Liver (tissue), 9 donors: ENCODE measurements around the gene MARCHF2. TPM values are rescaled to one million over a fixed set of nuclear protein-coding genes. Genes with fewer than 3 reads are reported as not detected.

Source experiments
- DNase-seq: peaks from one replicate; pipeline ENCODE4 v3.0.0-alpha.2; 2017; ENCODE audit warnings: low spot score
- H3K27ac ChIP-seq, 2 donors: one replicate each; pipeline ENCODE4 v1.7.0; 2013; ENCODE audit warnings: inconsistent platforms in 2 of 2, low read length in 2 of 2, control low read depth in 1 of 2, low read depth in 1 of 2, mild to moderate bottlenecking in 1 of 2
- H3K27me3 ChIP-seq, 4 donors: one replicate each; pipeline versions ENCODE4 v1.6.1 to v1.7.0; 2013; ENCODE audit warnings: low read length in 3 of 4, inconsistent platforms in 1 of 4, mild to moderate bottlenecking in 1 of 4, moderate library complexity in 1 of 4; ENCODE audit not compliant: control insufficient read depth in 4 of 4, insufficient read depth in 4 of 4
- H3K36me3 ChIP-seq, 4 donors: one replicate each; pipeline versions ENCODE4 v1.6.1 to v1.7.0; 2013; ENCODE audit warnings: low read length in 3 of 4, mild to moderate bottlenecking in 3 of 4, low read depth in 1 of 4, moderate library complexity in 1 of 4; ENCODE audit not compliant: control insufficient read depth in 4 of 4, insufficient read depth in 3 of 4
- H3K4me1 ChIP-seq, 4 donors: one replicate each; pipeline versions ENCODE4 v1.6.1 to v1.7.0; 2013; ENCODE audit warnings: low read length in 3 of 4, mild to moderate bottlenecking in 3 of 4, moderate library complexity in 1 of 4; ENCODE audit not compliant: control insufficient read depth in 4 of 4, insufficient read depth in 4 of 4
- H3K4me3 ChIP-seq, 3 donors: one replicate each; pipeline versions ENCODE4 v1.6.1 to v1.7.0; 2013; ENCODE audit warnings: low read length in 3 of 3, control low read depth in 1 of 3, low read depth in 1 of 3, mild to moderate bottlenecking in 1 of 3
- H3K9ac ChIP-seq, 2 donors: one replicate each; pipeline ENCODE4 v1.7.0; 2013; ENCODE audit warnings: low read length in 2 of 2, mild to moderate bottlenecking in 2 of 2, moderate library complexity in 2 of 2, control low read depth in 1 of 2, low read depth in 1 of 2
- H3K9me3 ChIP-seq, 4 donors: one replicate each; pipeline versions ENCODE4 v1.6.1 to v1.7.0; 2013; ENCODE audit warnings: low read length in 3 of 4; ENCODE audit not compliant: control insufficient read depth in 4 of 4
- EGR1 ChIP-seq, 2 donors: IDR thresholded peaks; 2 replicates each; pipeline ENCODE4 v1.6.1; 2016 to 2018; ENCODE audit warnings: antibody characterized with exemption in 2 of 2, low read depth in 2 of 2
- FOXA1 ChIP-seq: IDR thresholded peaks from 2 replicates; pipeline ENCODE4 v1.6.1; 2016; ENCODE audit warnings: antibody characterized with exemption
- GABPA ChIP-seq, 2 donors: IDR thresholded peaks in 1 of 2; conservative IDR thresholded peaks in 1 of 2; 2 replicates each; pipeline ENCODE4 v1.6.1; 2016; ENCODE audit warnings: antibody characterized with exemption in 2 of 2, mild to moderate bottlenecking in 1 of 2, moderate library complexity in 1 of 2
- HNF4A ChIP-seq, 2 donors: conservative IDR thresholded peaks; 2 replicates each; pipeline ENCODE4 v1.6.1; 2016; ENCODE audit warnings: antibody characterized with exemption in 2 of 2, mild to moderate bottlenecking in 2 of 2
- HNF4G ChIP-seq: IDR thresholded peaks from 2 replicates; pipeline ENCODE4 v1.6.1; 2016; ENCODE audit warnings: antibody characterized with exemption
- JUND ChIP-seq, 2 donors: IDR thresholded peaks; 2 replicates each; pipeline ENCODE4 v1.6.1; 2016; ENCODE audit warnings: antibody characterized with exemption in 2 of 2
- NR2F2 ChIP-seq: IDR thresholded peaks from 2 replicates; pipeline ENCODE4 v1.6.1; 2016; ENCODE audit warnings: antibody characterized with exemption
- RAD21 ChIP-seq, 2 donors: IDR thresholded peaks; 2 replicates each; pipeline ENCODE4 v1.6.1; 2016; ENCODE audit warnings: antibody characterized with exemption in 2 of 2, mild to moderate bottlenecking in 2 of 2
- RXRA ChIP-seq, 2 donors: IDR thresholded peaks; 2 replicates each; pipeline ENCODE4 v1.6.1; 2017 to 2018; ENCODE audit warnings: antibody characterized with exemption in 2 of 2, mild to moderate bottlenecking in 1 of 2
- SP1 ChIP-seq: IDR thresholded peaks from 2 replicates; pipeline ENCODE4 v1.6.1; 2018; ENCODE audit warnings: antibody characterized with exemption, mild to moderate bottlenecking
- TAF1 ChIP-seq: conservative IDR thresholded peaks from 2 replicates; pipeline ENCODE4 v1.6.1; 2016; ENCODE audit warnings: antibody characterized with exemption, mild to moderate bottlenecking
- YY1 ChIP-seq: IDR thresholded peaks from 2 replicates; pipeline ENCODE4 v1.6.1; 2016; ENCODE audit warnings: antibody characterized with exemption, mild to moderate bottlenecking
- WGBS: extraction: QIAGEN DNeasy Blood & Tissue Kit; methylation state at CpG from one replicate; pipeline ENCODE4 v1.1.7; 2013; 5-methylcytosine and 5-hydroxymethylcytosine counted together
- polyA plus RNA-seq, 2 donors: library from polyadenylated mRNA; stranded (reverse) in 1 of 2; unstranded in 1 of 2; fragments of 200-250 nt in 1 of 2; fragments of >200 nt in 1 of 2; fragmentation: Nextera tagmentation in 1 of 2; extraction: Ambion mirVana in 1 of 2; gene quantifications; one replicate each; pipeline versions ENCODE4 v1.2.1 to v1.2.3, GENCODE V29; 2013 to 2015
- total RNA-seq, 2 donors: library from RNA; depleted of rRNA; stranded (reverse); fragments of >200 nt; gene quantifications; one replicate each; pipeline ENCODE4 v1.2.3, GENCODE V29; 2014
- TF ChIP-seq, protein P1 (sequence below): IDR thresholded peaks from 2 replicates; pipeline ENCODE4 v1.6.1; 2016; ENCODE audit warnings: antibody characterized with exemption
- TF ChIP-seq, protein P2 (sequence below): IDR thresholded peaks from 2 replicates; pipeline ENCODE4 v1.6.1; 2016; ENCODE audit warnings: antibody characterized with exemption, mild to moderate bottlenecking
- TF ChIP-seq, protein P3 (sequence below): IDR thresholded peaks from 2 replicates; pipeline ENCODE4 v1.6.1; 2016; ENCODE audit warnings: antibody characterized with exemption
- TF ChIP-seq, protein P4 (sequence below): IDR thresholded peaks from 2 replicates; pipeline ENCODE4 v1.6.1; 2016; ENCODE audit warnings: antibody characterized with exemption
- donor health status: healthy.
- donor health status: healthy.
- donor health status: healthy.
- donor health status: healthy.
- donor health status: healthy.

The MARCHF2 gene
- total and polyA plus RNA-seq, 4 donors, result 21.6 to 89.5 (median 58.8) TPM

DNA sequence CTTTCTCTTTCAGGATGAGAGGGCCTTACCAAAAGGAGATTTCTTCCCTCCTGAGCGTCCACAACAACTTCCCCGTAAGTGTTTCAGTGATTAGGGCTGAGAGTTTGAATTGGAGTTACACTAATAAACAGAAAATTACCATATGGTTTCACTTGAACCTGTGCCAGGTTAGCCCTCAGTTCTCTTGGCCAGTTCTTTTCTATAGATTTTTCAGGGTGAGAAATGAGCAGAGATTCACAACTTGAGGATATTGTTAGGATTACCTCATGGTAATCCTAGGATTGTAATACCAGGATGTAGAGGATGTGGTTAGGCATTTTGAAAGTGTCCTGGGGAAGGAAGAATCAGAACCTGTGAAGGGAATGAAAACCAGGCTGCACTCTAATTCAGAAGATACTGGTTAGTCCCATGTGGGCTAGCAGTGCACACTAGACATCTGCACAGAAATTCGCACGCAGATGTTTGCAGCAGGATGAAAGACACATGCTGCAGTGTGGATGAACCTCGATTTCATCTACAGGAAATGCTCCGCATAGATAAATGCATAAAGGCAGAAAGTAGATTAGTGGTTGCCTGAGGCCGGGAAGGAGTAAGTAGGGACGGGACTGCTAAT, 55.8 kb downstream of the MARCHF2 start:
- Histone ChIP-seq H3K9me3 (no peaks in the 10 kb centered on the region), H3K27me3 (no peaks in the 10 kb centered on the region), H3K4me3 (no peak overlapping the region), H3K27ac (no peak overlapping the region), H3K36me3 (peaks cover 14 to 94% (median 74%) of the 10 kb centered on the region in 4 donors), H3K4me1 (peaks cover 0 to 3% (median 0%) of the 10 kb centered on the region in 4 donors), H3K9ac (no peak overlapping the region)
- TF ChIP-seq RXRA (IDR thresholded peaks at IDR 0.05) (no peak), YY1 (no peak), HNF4G (no peak), SP1 (no peak), TAF1 (no peak), RAD21 (IDR thresholded peaks at IDR 0.05) (no peak)
- no peak for DNase-seq
- WGBS, result 81% methylated on average over 8 of the region's 8 CpGs

- Histone ChIP-seq H3K4me3 (no peak overlapping the region), H3K36me3 (peaks cover 15 to 94% (median 74%) of the 10 kb centered on the region in 4 donors), H3K27me3 (no peaks in the 10 kb centered on the region), H3K9ac (no peak overlapping the region), H3K27ac (no peak overlapping the region), H3K4me1 (peaks cover 0 to 3% (median 0%) of the 10 kb centered on the region in 4 donors), H3K9me3 (no peaks in the 10 kb centered on the region)
- DNase-seq, result no peak
- TF ChIP-seq RXRA (IDR thresholded peaks at IDR 0.05) (no peak), EGR1 (IDR thresholded peaks at IDR 0.05; ENCODE audit: low read depth in 2 of 2) (no peak), NR2F2 (no peak)
- TF ChIP-seq, protein P1, sequence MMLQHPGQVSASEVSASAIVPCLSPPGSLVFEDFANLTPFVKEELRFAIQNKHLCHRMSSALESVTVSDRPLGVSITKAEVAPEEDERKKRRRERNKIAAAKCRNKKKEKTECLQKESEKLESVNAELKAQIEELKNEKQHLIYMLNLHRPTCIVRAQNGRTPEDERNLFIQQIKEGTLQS, result no peak
- TF ChIP-seq, protein P2, sequence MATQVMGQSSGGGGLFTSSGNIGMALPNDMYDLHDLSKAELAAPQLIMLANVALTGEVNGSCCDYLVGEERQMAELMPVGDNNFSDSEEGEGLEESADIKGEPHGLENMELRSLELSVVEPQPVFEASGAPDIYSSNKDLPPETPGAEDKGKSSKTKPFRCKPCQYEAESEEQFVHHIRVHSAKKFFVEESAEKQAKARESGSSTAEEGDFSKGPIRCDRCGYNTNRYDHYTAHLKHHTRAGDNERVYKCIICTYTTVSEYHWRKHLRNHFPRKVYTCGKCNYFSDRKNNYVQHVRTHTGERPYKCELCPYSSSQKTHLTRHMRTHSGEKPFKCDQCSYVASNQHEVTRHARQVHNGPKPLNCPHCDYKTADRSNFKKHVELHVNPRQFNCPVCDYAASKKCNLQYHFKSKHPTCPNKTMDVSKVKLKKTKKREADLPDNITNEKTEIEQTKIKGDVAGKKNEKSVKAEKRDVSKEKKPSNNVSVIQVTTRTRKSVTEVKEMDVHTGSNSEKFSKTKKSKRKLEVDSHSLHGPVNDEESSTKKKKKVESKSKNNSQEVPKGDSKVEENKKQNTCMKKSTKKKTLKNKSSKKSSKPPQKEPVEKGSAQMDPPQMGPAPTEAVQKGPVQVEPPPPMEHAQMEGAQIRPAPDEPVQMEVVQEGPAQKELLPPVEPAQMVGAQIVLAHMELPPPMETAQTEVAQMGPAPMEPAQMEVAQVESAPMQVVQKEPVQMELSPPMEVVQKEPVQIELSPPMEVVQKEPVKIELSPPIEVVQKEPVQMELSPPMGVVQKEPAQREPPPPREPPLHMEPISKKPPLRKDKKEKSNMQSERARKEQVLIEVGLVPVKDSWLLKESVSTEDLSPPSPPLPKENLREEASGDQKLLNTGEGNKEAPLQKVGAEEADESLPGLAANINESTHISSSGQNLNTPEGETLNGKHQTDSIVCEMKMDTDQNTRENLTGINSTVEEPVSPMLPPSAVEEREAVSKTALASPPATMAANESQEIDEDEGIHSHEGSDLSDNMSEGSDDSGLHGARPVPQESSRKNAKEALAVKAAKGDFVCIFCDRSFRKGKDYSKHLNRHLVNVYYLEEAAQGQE, result no peak
- WGBS, result 91% methylated on average over 13 of the region's 13 CpGs
These were observed 56.7 kb downstream of the MARCHF2 start for GRCh38 chr19:8469613-8470368.

- DNase-seq, result no peak
- Histone ChIP-seq H3K27me3 (no peaks in the 10 kb centered on the region), H3K4me1 (no peaks in the 10 kb centered on the region), H3K9ac (no peak overlapping the region), H3K27ac (no peak overlapping the region), H3K36me3 (peaks cover 15 to 92% (median 68%) of the 10 kb centered on the region in 4 donors), H3K4me3 (no peak overlapping the region), H3K9me3 (no peaks in the 10 kb centered on the region)
- WGBS, result 85% methylated on average over 6 of the region's 6 CpGs
- TF ChIP-seq RXRA (IDR thresholded peaks at IDR 0.05) (no peak), EGR1 (IDR thresholded peaks at IDR 0.05; ENCODE audit: low read depth in 2 of 2) (no peak), GABPA (IDR thresholded peaks at IDR 0.05 in 1 of 2, conservative IDR thresholded peaks at IDR 0.05 in 1 of 2) (no peak), NR2F2 (no peak), JUND (IDR thresholded peaks at IDR 0.05) (no peak), HNF4G (no peak), TAF1 (no peak), RAD21 (IDR thresholded peaks at IDR 0.05) (no peak), HNF4A (conservative IDR thresholded peaks at IDR 0.05) (no peak), SP1 (no peak), FOXA1 (no peak)
- TF ChIP-seq, protein P3, sequence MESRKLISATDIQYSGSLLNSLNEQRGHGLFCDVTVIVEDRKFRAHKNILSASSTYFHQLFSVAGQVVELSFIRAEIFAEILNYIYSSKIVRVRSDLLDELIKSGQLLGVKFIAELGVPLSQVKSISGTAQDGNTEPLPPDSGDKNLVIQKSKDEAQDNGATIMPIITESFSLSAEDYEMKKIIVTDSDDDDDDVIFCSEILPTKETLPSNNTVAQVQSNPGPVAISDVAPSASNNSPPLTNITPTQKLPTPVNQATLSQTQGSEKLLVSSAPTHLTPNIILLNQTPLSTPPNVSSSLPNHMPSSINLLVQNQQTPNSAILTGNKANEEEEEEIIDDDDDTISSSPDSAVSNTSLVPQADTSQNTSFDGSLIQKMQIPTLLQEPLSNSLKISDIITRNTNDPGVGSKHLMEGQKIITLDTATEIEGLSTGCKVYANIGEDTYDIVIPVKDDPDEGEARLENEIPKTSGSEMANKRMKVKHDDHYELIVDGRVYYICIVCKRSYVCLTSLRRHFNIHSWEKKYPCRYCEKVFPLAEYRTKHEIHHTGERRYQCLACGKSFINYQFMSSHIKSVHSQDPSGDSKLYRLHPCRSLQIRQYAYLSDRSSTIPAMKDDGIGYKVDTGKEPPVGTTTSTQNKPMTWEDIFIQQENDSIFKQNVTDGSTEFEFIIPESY, result no peak
- TF ChIP-seq, protein P4, sequence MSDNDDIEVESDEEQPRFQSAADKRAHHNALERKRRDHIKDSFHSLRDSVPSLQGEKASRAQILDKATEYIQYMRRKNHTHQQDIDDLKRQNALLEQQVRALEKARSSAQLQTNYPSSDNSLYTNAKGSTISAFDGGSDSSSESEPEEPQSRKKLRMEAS, result no peak
- TF ChIP-seq, protein P1, result no peak
These were observed 60.8 kb downstream of the MARCHF2 start for GRCh38 chr19:8473648-8474476.
